ENCODE measurements around the gene PLCD3.

The PLCD3 gene

GRCh38 chr17:45132320-45132571 lies at the start of gene PLCD3:
TSS of gene PLCD3 (minus strand) at chr17:45132515. CDS start at chr17:45132410, 105 bp downstream.
- DNase-seq (ENCODE audit: extremely low read depth in 1 of 2, low read depth in 1 of 2): no peak

GRCh38 chr17:45177563-45177962 lies 45.2 kb upstream of the PLCD3 start:
- no peak for DNase-seq (ENCODE audit: extremely low read depth in 1 of 2, low read depth in 1 of 2)

GRCh38 chr17:45175759-45176115 lies 43.4 kb upstream of the PLCD3 start:
- no peak for DNase-seq (ENCODE audit: extremely low read depth in 1 of 2, low read depth in 1 of 2)

- DNase-seq (ENCODE audit: extremely low read depth in 1 of 2, low read depth in 1 of 2): peak; percentile 15 to 56
These were observed 40.4 kb upstream of the PLCD3 start for GRCh38 chr17:45172541-45173286.

GRCh38 chr17:45172232-45172540 lies 39.9 kb upstream of the PLCD3 start:
- no peak for DNase-seq (ENCODE audit: extremely low read depth in 1 of 2, low read depth in 1 of 2)

GRCh38 chr17:45171338-45172231 lies 39.3 kb upstream of the PLCD3 start:
- no peak for DNase-seq (ENCODE audit: extremely low read depth in 1 of 2, low read depth in 1 of 2)

GRCh38 chr17:45170931-45171337 lies 38.6 kb upstream of the PLCD3 start:
- DNase-seq (ENCODE audit: extremely low read depth in 1 of 2, low read depth in 1 of 2): no peak

GRCh38 chr17:45170280-45170930 lies 38.1 kb upstream of the PLCD3 start:
- no peak for DNase-seq (ENCODE audit: extremely low read depth in 1 of 2, low read depth in 1 of 2)

GRCh38 chr17:45168991-45169752 lies 36.9 kb upstream of the PLCD3 start:
- no peak for DNase-seq (ENCODE audit: extremely low read depth in 1 of 2, low read depth in 1 of 2)

GRCh38 chr17:45164734-45165269 lies 32.5 kb upstream of the PLCD3 start:
- no peak for DNase-seq (ENCODE audit: extremely low read depth in 1 of 2, low read depth in 1 of 2)

GRCh38 chr17:45162025-45162687 lies 29.8 kb upstream of the PLCD3 start:
- no peak for DNase-seq (ENCODE audit: extremely low read depth in 1 of 2, low read depth in 1 of 2)

- peak; percentile 91 to 95 for DNase-seq (ENCODE audit: extremely low read depth in 1 of 2, low read depth in 1 of 2)
These were observed 29.1 kb upstream of the PLCD3 start, which contains the start of gene HEXIM2 for GRCh38 chr17:45161288-45162024. TSS of gene HEXIM2 (plus strand) at chr17:45161875. CDS start at chr17:45162794, 919 bp downstream.

- no peak for DNase-seq (ENCODE audit: extremely low read depth in 1 of 2, low read depth in 1 of 2)
These were observed 28.4 kb upstream of the PLCD3 start for GRCh38 chr17:45160447-45161287.

GRCh38 chr17:45156242-45156641 lies 23.9 kb upstream of the PLCD3 start:
- no peak for DNase-seq (ENCODE audit: extremely low read depth in 1 of 2, low read depth in 1 of 2)

GRCh38 chr17:45155483-45155882 lies 23.2 kb upstream of the PLCD3 start:
- no peak for DNase-seq (ENCODE audit: extremely low read depth in 1 of 2, low read depth in 1 of 2)

GRCh38 chr17:45155029-45155428 lies 22.7 kb upstream of the PLCD3 start:
- DNase-seq (ENCODE audit: extremely low read depth in 1 of 2, low read depth in 1 of 2): no peak

GRCh38 chr17:45150911-45151809 lies 18.8 kb upstream of the PLCD3 start:
- DNase-seq (ENCODE audit: extremely low read depth in 1 of 2, low read depth in 1 of 2): no peak

All from stimulated activated CD8-positive, alpha-beta memory T cell treated with anti-CD3 and anti-CD28 coated beads, Interleukin-7, amount 100 ng/mL, for 48 hours (primary cell).